Measurements from ENCODE around the gene CTRL.
"Not testable (repeated sequence)": the region's sequence is repeated elsewhere in the genome, so short reads cannot be mapped to it uniquely, and the experiment has no call there.

- TF ChIP-seq, protein P1, sequence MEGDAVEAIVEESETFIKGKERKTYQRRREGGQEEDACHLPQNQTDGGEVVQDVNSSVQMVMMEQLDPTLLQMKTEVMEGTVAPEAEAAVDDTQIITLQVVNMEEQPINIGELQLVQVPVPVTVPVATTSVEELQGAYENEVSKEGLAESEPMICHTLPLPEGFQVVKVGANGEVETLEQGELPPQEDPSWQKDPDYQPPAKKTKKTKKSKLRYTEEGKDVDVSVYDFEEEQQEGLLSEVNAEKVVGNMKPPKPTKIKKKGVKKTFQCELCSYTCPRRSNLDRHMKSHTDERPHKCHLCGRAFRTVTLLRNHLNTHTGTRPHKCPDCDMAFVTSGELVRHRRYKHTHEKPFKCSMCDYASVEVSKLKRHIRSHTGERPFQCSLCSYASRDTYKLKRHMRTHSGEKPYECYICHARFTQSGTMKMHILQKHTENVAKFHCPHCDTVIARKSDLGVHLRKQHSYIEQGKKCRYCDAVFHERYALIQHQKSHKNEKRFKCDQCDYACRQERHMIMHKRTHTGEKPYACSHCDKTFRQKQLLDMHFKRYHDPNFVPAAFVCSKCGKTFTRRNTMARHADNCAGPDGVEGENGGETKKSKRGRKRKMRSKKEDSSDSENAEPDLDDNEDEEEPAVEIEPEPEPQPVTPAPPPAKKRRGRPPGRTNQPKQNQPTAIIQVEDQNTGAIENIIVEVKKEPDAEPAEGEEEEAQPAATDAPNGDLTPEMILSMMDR (IDR thresholded peaks at IDR 0.05) = not testable (repeated sequence)
- TF ChIP-seq POLR2A (IDR thresholded peaks at IDR 0.05) = not testable (repeated sequence)
Observed at GRCh38 chr16:67972285-67972684, 40.6 kb upstream of the CTRL start.
